CD4-positive, alpha-beta memory T cell (primary cell): ENCODE measurements around the gene RAB28. TPM values are rescaled to one million over a fixed set of nuclear protein-coding genes. Genes with fewer than 3 reads are reported as not detected.

Experiments
- CTCF ChIA-PET: fragments of 350-600 bp; sonication (Branson Sonifier 250); formaldehyde crosslinking; loops from one replicate; lab custom pipeline; 2021; ENCODE audit warnings: inconsistent platforms; ENCODE audit not compliant: partially characterized antibody; lab: Charles Lee
- POLR2A ChIA-PET: fragments of 350-600 bp; sonication (Branson Sonifier 250); formaldehyde crosslinking; loops from one replicate; lab custom pipeline; 2021; ENCODE audit not compliant: partially characterized antibody; lab: Charles Lee
- DNase-seq, 5 donors: peaks; one replicate each; pipeline versions ENCODE4 v3.0.0 to v3.0.0-alpha.2; 2020 to 2022; ENCODE audit warnings: mixed read lengths in 1 of 5
- H3K27ac ChIP-seq: one replicate; pipeline ENCODE4 v1.7.0; 2013; ENCODE audit warnings: low read depth, low read length
- H3K27me3 ChIP-seq: 2 replicates; pipeline ENCODE4 v1.7.0; 2013; ENCODE audit warnings: mild to moderate bottlenecking, low read length, moderate library complexity; ENCODE audit not compliant: insufficient read depth
- H3K36me3 ChIP-seq: 2 replicates; pipeline ENCODE4 v1.7.0; 2013; ENCODE audit warnings: mild to moderate bottlenecking, low read length, moderate library complexity; ENCODE audit not compliant: insufficient read depth
- H3K4me1 ChIP-seq: 2 replicates; pipeline ENCODE4 v1.7.0; 2013; ENCODE audit warnings: mild to moderate bottlenecking, low read length, moderate library complexity; ENCODE audit not compliant: insufficient read depth
- H3K4me3 ChIP-seq, 2 donors: one replicate each; pipeline ENCODE4 v1.7.0; 2013; ENCODE audit warnings: low read length in 2 of 2, mild to moderate bottlenecking in 1 of 2
- H3K9me3 ChIP-seq, 2 donors: one replicate each; pipeline ENCODE4 v1.7.0; 2013; ENCODE audit warnings: low read length in 2 of 2, control low read depth in 1 of 2; ENCODE audit not compliant: control insufficient read depth in 1 of 2
- H3K27ac Mint-ChIP-seq, 7 donors: one replicate each; pipeline ENCODE4 v1.8.0; 2020 to 2021; ENCODE audit warnings: mixed read lengths in 7 of 7, mild to moderate bottlenecking in 6 of 7, inconsistent platforms in 3 of 7, moderate library complexity in 3 of 7
- H3K27me3 Mint-ChIP-seq, 2 donors: one replicate each; pipeline ENCODE4 v1.8.0; 2020 to 2021; ENCODE audit warnings: mixed read lengths in 2 of 2
- H3K36me3 Mint-ChIP-seq, 2 donors: one replicate each; pipeline ENCODE4 v1.8.0; 2020 to 2021; ENCODE audit warnings: mixed read lengths in 2 of 2, inconsistent platforms in 1 of 2, mild to moderate bottlenecking in 1 of 2
- H3K4me1 Mint-ChIP-seq, 4 donors: one replicate each; pipeline ENCODE4 v1.8.0; 2020 to 2021; ENCODE audit warnings: mixed read lengths in 4 of 4, mild to moderate bottlenecking in 1 of 4
- H3K4me3 Mint-ChIP-seq, 8 donors: one replicate each; pipeline ENCODE4 v1.8.0; 2020 to 2021; ENCODE audit warnings: mixed read lengths in 8 of 8, mild to moderate bottlenecking in 7 of 8, moderate library complexity in 6 of 8, inconsistent platforms in 3 of 8
- H3K9me3 Mint-ChIP-seq, 8 donors: one replicate each; pipeline ENCODE4 v1.8.0; 2020 to 2021; ENCODE audit warnings: mixed read lengths in 8 of 8, mild to moderate bottlenecking in 5 of 8, inconsistent platforms in 3 of 8, moderate library complexity in 1 of 8
- intact Hi-C: fragments of 100-400 bp; cut with micrococcal nuclease; formaldehyde crosslinking; loops from one replicate; pipeline ENCODE4 v1.15.1; 2023
- polyA plus RNA-seq, 2 donors: library from polyadenylated mRNA; unstranded; fragments of 300-500 nt; fragmentation: Illumina TruSeq; gene quantifications; one replicate each; pipeline ENCODE4 v1.2.3, GENCODE V29; 2021
- total RNA-seq, 2 experiments: library from RNA; stranded (reverse); gene quantifications; one replicate each; pipeline ENCODE4 v1.2.3, GENCODE V29; 2021

Gene RAB28
- total and polyA plus RNA-seq, 4 experiments from 2014 or later, result 13.3 to 20.6 (median 15.9) TPM

DNA sequence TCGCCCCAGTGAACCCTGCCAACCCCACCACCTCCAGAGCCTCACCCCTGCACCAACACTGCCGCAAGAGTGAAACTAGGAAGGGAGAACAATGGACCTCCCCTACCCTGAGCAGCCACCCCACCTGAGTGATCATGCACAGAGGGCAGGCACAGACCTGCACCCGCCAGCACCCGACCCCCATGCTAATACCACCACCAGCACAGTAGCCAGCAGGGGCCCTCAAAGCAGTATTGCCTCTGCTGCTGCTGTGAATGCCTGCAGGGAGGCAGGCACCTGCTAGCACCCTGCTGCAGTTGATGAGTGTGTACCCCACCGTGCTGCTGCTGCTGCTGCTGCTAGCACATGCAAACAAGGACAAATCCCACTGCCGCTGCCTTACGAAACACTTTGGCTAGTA, 100.1 kb downstream of the RAB28 start:
- Histone ChIP-seq H3K27ac (no peak overlapping the region), H3K9me3 (no peaks in the 10 kb centered on the region), H3K27me3 (no peaks in the 10 kb centered on the region), H3K4me1 (no peaks in the 10 kb centered on the region), H3K4me3 (no peak overlapping the region), H3K36me3 (no peaks in the 10 kb centered on the region)
- intact Hi-C loops, result no loop called here
- Mint-ChIP-seq H3K27ac (no peak overlapping the region), H3K4me3 (no peak overlapping the region), H3K36me3 (peaks cover 19 to 32% of the 10 kb centered on the region in 2 donors), H3K27me3 (no peaks in the 10 kb centered on the region), H3K4me1 (peaks cover 11 to 19% (median 16%) of the 10 kb centered on the region in 4 donors), H3K9me3 (peaks cover 2 to 18% (median 5%) of the 10 kb centered on the region in 8 donors)
- ChIA-PET CTCF (no interaction called here), POLR2A (no interaction called here)
- no peak for DNase-seq

DNA sequence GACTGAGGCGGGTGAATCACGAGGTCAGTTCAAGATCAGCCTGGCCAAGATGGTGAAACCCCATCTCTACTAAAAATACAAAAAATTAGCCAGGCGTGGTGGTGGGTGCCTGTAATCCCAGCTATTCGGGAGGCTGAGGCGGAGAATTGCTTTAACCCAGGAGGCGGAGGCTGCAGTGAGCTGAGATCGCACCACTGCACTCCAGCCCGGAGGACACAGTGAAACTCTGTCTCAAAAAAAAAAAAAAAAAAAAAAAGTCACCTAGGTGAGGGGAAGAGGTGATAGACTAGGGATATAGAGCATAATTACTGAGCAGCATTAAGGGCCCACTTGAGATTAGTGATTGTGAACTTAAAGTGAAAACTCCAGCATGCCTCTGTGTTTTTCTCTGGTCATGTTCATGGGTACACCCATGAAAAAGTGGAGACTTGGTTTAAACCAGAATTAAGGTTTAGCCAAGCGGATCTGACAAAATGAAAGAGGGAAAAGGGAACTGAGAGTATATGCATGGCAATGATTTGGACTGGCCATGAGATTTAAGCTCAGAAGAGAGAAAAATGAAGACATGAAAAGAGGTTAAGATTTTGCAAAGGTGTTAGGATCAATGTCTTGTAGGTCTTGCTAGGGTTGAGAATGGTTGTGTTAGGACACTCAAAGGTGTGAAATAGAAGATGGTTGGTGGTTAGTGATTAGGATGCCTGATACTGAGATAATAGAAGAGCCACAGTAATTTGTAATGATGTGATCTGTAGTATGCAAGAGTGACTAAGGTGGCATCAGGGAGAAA, 105.0 kb downstream of the RAB28 start:
- Histone ChIP-seq H3K27me3 (no peaks in the 10 kb centered on the region), H3K36me3 (no peaks in the 10 kb centered on the region), H3K9me3 (no peaks in the 10 kb centered on the region), H3K4me3 (no peak overlapping the region), H3K4me1 (no peaks in the 10 kb centered on the region), H3K27ac (no peak overlapping the region)
- ChIA-PET CTCF (no interaction called here), POLR2A (no interaction called here)
- intact Hi-C loops, result no loop called here
- H3K27ac Mint-ChIP-seq, result no peak overlapping the region
- DNase-seq, result no peak
- no peaks in the 10 kb centered on the region for H3K27me3 Mint-ChIP-seq
- H3K4me3 Mint-ChIP-seq, result no peak overlapping the region
- H3K4me1 Mint-ChIP-seq, result peaks cover 0 to 2% (median 0%) of the 10 kb centered on the region in 4 donors
- H3K36me3 Mint-ChIP-seq, result peaks cover 7 to 25% of the 10 kb centered on the region in 2 donors
- peaks cover 0 to 2% (median 0%) of the 10 kb centered on the region in 8 donors for H3K9me3 Mint-ChIP-seq

- H3K4me3 Mint-ChIP-seq, result no peak overlapping the region
- H3K27me3 Mint-ChIP-seq, result no peaks in the 10 kb centered on the region
- Histone ChIP-seq H3K9me3 (no peaks in the 10 kb centered on the region), H3K27me3 (no peaks in the 10 kb centered on the region), H3K36me3 (no peaks in the 10 kb centered on the region), H3K27ac (no peak overlapping the region), H3K4me1 (no peaks in the 10 kb centered on the region), H3K4me3 (no peak overlapping the region)
- no peak for DNase-seq
- POLR2A ChIA-PET, result no interaction called here
- peaks cover 18 to 53% of the 10 kb centered on the region in 2 donors for H3K36me3 Mint-ChIP-seq
- H3K27ac Mint-ChIP-seq, result no peak overlapping the region
- no peaks in the 10 kb centered on the region for H3K4me1 Mint-ChIP-seq
- peaks cover 0 to 2% (median 0%) of the 10 kb centered on the region in 8 donors for H3K9me3 Mint-ChIP-seq
- intact Hi-C loops, result no loop called here
- CTCF ChIA-PET, result no interaction called here
Measured at GRCh38 chr4:13371048-13371447, 113.1 kb downstream of the RAB28 start.

DNA sequence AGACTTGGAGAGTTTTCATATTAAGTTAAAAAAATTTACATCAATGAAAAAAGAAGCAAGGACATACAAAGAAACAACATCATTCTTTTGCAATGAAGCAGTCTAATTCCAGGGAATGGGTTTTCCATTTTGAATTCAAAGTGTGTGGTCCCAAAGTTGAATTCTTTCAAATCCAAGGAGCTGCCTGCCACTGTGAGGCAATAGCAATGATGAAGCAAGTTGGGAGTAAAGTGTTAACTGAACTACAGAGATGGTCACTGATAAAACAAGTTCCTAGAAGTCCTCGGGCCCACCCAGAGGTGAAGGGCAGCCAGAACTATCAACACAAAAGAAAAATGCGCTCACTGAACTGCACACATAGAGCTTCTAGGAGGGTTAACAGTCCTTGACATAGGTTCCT, 115.9 kb downstream of the RAB28 start:
- no peak overlapping the region for H3K4me3 Mint-ChIP-seq
- intact Hi-C loops, result no loop called here
- Histone ChIP-seq H3K27me3 (no peaks in the 10 kb centered on the region), H3K27ac (no peak overlapping the region), H3K36me3 (no peaks in the 10 kb centered on the region), H3K4me1 (no peaks in the 10 kb centered on the region), H3K9me3 (no peaks in the 10 kb centered on the region), H3K4me3 (no peak overlapping the region)
- peaks cover 0 to 3% (median 0%) of the 10 kb centered on the region in 8 donors for H3K9me3 Mint-ChIP-seq
- no peak overlapping the region for H3K27ac Mint-ChIP-seq
- ChIA-PET CTCF (no interaction called here), POLR2A (no interaction called here)
- peaks cover 0 to under 1% (median 0%) of the 10 kb centered on the region in 4 donors for H3K4me1 Mint-ChIP-seq
- H3K36me3 Mint-ChIP-seq, result peaks cover 28 to 56% of the 10 kb centered on the region in 2 donors
- no peaks in the 10 kb centered on the region for H3K27me3 Mint-ChIP-seq
- no peak for DNase-seq

GRCh38 chr4:13367691-13368090, 116.4 kb downstream of the RAB28 start:
- H3K4me1 ChIP-seq, result no peaks in the 10 kb centered on the region
- H3K36me3 ChIP-seq, result no peaks in the 10 kb centered on the region
- ChIA-PET CTCF (interaction anchor here (0.8 kb wide), 1 partner anchor 18 kb away, joined by 3 read pairs; no protein-coding TSS in a partner anchor), POLR2A (no interaction called here)
- Mint-ChIP-seq H3K27ac (no peak overlapping the region), H3K36me3 (peaks cover 28 to 59% of the 10 kb centered on the region in 2 donors), H3K4me3 (no peak overlapping the region), H3K27me3 (no peaks in the 10 kb centered on the region), H3K4me1 (peaks cover 0 to 4% (median 0%) of the 10 kb centered on the region in 4 donors), H3K9me3 (peaks cover 0 to 3% (median 0%) of the 10 kb centered on the region in 8 donors)
- intact Hi-C loops, result no loop called here
- H3K27me3 ChIP-seq, result no peaks in the 10 kb centered on the region
- H3K4me3 ChIP-seq, result no peak overlapping the region
- no peak for DNase-seq
- no peak overlapping the region for H3K27ac ChIP-seq
- no peaks in the 10 kb centered on the region for H3K9me3 ChIP-seq

DNA sequence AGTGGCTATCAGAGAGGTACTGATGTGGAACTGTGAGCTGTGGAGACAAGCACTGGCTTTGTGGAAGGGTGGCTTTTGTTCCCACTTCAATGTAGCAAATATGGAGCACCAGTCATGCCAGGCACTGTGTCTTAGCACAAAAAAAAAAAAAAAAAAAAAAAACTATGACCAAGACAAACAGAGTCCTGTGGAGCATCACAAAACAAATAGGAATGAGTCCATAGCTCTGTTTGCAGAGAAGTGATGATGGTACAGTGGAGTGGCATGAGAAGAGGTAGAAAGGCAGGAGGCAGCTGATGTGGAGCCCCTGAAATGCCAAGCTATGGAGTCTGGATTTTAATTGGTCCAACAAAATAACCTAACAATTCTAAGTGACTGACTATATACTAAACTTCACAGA, 116.9 kb downstream of the RAB28 start:
- Mint-ChIP-seq H3K36me3 (peaks cover 30 to 59% of the 10 kb centered on the region in 2 donors), H3K27ac (no peak overlapping the region), H3K27me3 (no peaks in the 10 kb centered on the region), H3K4me3 (no peak overlapping the region), H3K9me3 (peaks cover 0 to 3% (median 0%) of the 10 kb centered on the region in 8 donors), H3K4me1 (peaks cover 0 to 4% (median 0%) of the 10 kb centered on the region in 4 donors)
- Histone ChIP-seq H3K36me3 (no peaks in the 10 kb centered on the region), H3K4me3 (no peak overlapping the region), H3K27ac (no peak overlapping the region), H3K9me3 (no peaks in the 10 kb centered on the region), H3K27me3 (no peaks in the 10 kb centered on the region), H3K4me1 (no peaks in the 10 kb centered on the region)
- intact Hi-C loops, result no loop called here
- CTCF ChIA-PET, result interaction anchor here (0.8 kb wide), 1 partner anchor 18 kb away, joined by 3 read pairs; no protein-coding TSS in a partner anchor
- DNase-seq, result no peak
- POLR2A ChIA-PET, result no interaction called here

DNA sequence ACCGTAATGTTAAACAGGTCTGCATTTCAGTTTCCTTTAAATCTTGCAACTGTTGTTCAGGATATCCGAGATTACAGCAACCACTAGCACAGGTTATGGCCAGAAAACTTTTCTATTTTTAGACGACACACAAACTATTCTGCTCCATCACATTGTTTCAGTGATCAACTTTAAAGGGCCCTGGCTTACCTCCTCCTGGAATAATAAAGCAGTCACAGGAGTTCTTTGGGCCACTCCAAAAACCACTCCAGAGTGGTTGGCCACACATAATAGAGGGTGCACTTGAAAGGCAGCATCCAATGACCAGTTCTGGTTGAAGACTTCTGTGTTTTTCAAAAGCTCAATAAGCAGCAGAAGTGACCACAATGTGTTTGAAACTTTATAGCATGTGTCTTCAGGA, 118.9 kb downstream of the RAB28 start:
- POLR2A ChIA-PET, result no interaction called here
- no peaks in the 10 kb centered on the region for H3K27me3 ChIP-seq
- H3K27ac ChIP-seq, result no peak overlapping the region
- no peak overlapping the region for H3K4me3 Mint-ChIP-seq
- CTCF ChIA-PET, result no interaction called here
- H3K36me3 ChIP-seq, result no peaks in the 10 kb centered on the region
- peaks cover 0 to 4% (median 0%) of the 10 kb centered on the region in 4 donors for H3K4me1 Mint-ChIP-seq
- H3K4me1 ChIP-seq, result no peaks in the 10 kb centered on the region
- H3K9me3 ChIP-seq, result no peaks in the 10 kb centered on the region
- DNase-seq, result no peak
- intact Hi-C loops, result no loop called here
- H3K27me3 Mint-ChIP-seq, result no peaks in the 10 kb centered on the region
- H3K27ac Mint-ChIP-seq, result no peak overlapping the region
- H3K36me3 Mint-ChIP-seq, result peaks cover 34 to 67% of the 10 kb centered on the region in 2 donors
- H3K4me3 ChIP-seq, result no peak overlapping the region
- peaks cover 0 to 3% (median 0%) of the 10 kb centered on the region in 8 donors for H3K9me3 Mint-ChIP-seq
